Stomach (tissue), 4 donors: ENCODE data around the gene ERMAP.

Experiments
- EP300 ChIP-seq: sonication (generic); formaldehyde crosslinking; IDR thresholded peaks from one replicate; pipeline ENCODE4 v1.6.1; 2017; ENCODE audit warnings: antibody characterized with exemption
- POLR2A ChIP-seq, 4 donors: fragments of 450-650 bp; IDR thresholded peaks; one replicate each; pipeline ENCODE4 v1.6.1; 2016; ENCODE audit warnings: antibody characterized with exemption in 4 of 4, control low read depth in 2 of 4, mild to moderate bottlenecking in 1 of 4, moderate library complexity in 1 of 4
- POLR2AphosphoS5 ChIP-seq, 3 donors: sonication (generic); formaldehyde crosslinking; IDR thresholded peaks; one replicate each; pipeline ENCODE4 v1.6.1; 2016; ENCODE audit warnings: antibody characterized with exemption in 3 of 3
- TF ChIP-seq, protein P1 (sequence below), 7 experiments: fragments of 450-650 bp in 4 of 7; fragments of 200-600 bp in 3 of 7; sonication (generic) in 3 of 7; IDR thresholded peaks; one replicate each; pipeline ENCODE4 v1.5.1; 2016 to 2019; ENCODE audit warnings: antibody characterized with exemption in 7 of 7, control low read depth in 2 of 7, mild to moderate bottlenecking in 1 of 7

DNA sequence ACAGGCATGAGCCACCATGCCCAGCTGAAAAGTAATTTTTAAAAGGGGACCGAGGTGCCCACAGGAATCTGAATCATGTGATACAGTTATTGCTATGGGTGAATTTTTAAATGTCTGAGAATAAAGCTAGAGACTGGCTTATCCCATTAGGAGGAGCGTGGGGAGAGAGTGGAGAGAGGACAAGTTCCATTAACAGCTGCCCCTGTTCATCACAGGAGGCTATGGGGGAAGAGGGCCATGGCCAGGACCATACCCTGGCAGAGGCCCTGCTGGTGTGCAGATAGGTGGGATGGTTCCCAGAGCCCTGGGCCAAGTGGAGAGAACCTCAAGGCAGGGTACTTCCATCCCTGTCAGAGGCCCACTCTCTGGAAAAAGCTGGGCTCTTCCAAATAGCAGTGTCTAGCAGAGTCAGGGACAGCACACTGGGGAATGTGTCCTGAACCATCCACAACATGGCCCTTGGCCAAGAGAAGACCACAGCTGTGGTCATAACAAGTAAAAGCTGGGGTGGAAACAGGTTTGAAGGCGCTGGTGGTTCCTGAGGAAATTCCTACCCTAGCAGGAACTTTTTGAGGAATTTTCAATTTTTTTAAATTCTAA lies 15.8 kb downstream of the ERMAP start:
- TF ChIP-seq, protein P1, sequence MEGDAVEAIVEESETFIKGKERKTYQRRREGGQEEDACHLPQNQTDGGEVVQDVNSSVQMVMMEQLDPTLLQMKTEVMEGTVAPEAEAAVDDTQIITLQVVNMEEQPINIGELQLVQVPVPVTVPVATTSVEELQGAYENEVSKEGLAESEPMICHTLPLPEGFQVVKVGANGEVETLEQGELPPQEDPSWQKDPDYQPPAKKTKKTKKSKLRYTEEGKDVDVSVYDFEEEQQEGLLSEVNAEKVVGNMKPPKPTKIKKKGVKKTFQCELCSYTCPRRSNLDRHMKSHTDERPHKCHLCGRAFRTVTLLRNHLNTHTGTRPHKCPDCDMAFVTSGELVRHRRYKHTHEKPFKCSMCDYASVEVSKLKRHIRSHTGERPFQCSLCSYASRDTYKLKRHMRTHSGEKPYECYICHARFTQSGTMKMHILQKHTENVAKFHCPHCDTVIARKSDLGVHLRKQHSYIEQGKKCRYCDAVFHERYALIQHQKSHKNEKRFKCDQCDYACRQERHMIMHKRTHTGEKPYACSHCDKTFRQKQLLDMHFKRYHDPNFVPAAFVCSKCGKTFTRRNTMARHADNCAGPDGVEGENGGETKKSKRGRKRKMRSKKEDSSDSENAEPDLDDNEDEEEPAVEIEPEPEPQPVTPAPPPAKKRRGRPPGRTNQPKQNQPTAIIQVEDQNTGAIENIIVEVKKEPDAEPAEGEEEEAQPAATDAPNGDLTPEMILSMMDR (IDR thresholded peaks at IDR 0.05), result no peak
- TF ChIP-seq POLR2A (IDR thresholded peaks at IDR 0.05), result no peak
- TF ChIP-seq EP300, result no peak
- TF ChIP-seq POLR2AphosphoS5 (IDR thresholded peaks at IDR 0.05), result no peak
